ENCODE measurements around the gene KRTAP13-2. TPM values are rescaled to one million over a fixed set of nuclear protein-coding genes. Genes with fewer than 3 reads are reported as not detected.

KRTAP13-2 gene
- total and polyA plus RNA-seq, 2 of the 4 experiments (the other 2 are of a cell fraction) = not detected

GRCh38 chr21:30332681-30333080 lies 39.4 kb downstream of the KRTAP13-2 start:
- no CpG with 5 or more reads among the region's 2 CpGs for WGBS, 2 experiments (ENCODE audit: extremely low coverage in 2 of 2, insufficient read length in 1 of 2)

More at GRCh38 chr21:30332681-30333080, 39.4 kb downstream of the KRTAP13-2 start:
- Histone ChIP-seq H2AK9ac (replicated peaks; ENCODE audit: low read depth, low read length, poor library complexity) (no peak overlapping the region), H3K79me1 (ENCODE audit: low read depth in 1 of 2, low read length in 2 of 2) (no peaks in the 10 kb centered on the region), H2AK5ac (ENCODE audit: low read depth, low read length) (no peak overlapping the region), H3K9me1 (ENCODE audit: insufficient read depth, low read length) (no peaks in the 10 kb centered on the region), H3K4me2 (ENCODE audit: low read depth, low read length) (no peak overlapping the region), H3K36me3 (ENCODE audit: control insufficient read depth, insufficient read depth, low read length) (no peaks in the 10 kb centered on the region), H2BK120ac (ENCODE audit: low read depth, low read length) (no peak overlapping the region), H3K9ac (ENCODE audit: low read depth, low read length) (no peak overlapping the region), H3K18ac (ENCODE audit: low read depth, low read length) (no peak overlapping the region), H3K56ac (ENCODE audit: extremely low read depth, insufficient read depth, low read length) (no peak overlapping the region), H2BK5ac (ENCODE audit: low read depth, low read length, poor library complexity, severe bottlenecking) (no peak overlapping the region), H3K27me3 (ENCODE audit: control insufficient read depth, insufficient read depth, low read length) (no peaks in the 10 kb centered on the region), H3K4me3 (ENCODE audit: insufficient read depth, low read depth, low read length) (no peak overlapping the region), H4K91ac (ENCODE audit: insufficient read depth, low read depth, low read length) (no peak overlapping the region), H2BK15ac (ENCODE audit: low read depth, low read length) (no peak overlapping the region), H3K4me1 (ENCODE audit: control insufficient read depth, insufficient read depth, low read length) (no peaks in the 10 kb centered on the region), H4K8ac (ENCODE audit: low read depth in 2 of 2, low read length in 2 of 2) (no peak overlapping the region), H3K4ac (ENCODE audit: low read depth, low read length) (no peak overlapping the region), H2BK20ac (ENCODE audit: low read depth, low read length) (no peak overlapping the region), H4K20me1 (ENCODE audit: insufficient read depth, low read length) (no peaks in the 10 kb centered on the region), H4K5ac (ENCODE audit: low read depth, low read length) (no peak overlapping the region), H2AFZ (replicated peaks; ENCODE audit: low read length, poor library complexity) (no peak overlapping the region), H3K9me3 (ENCODE audit: control insufficient read depth, insufficient read depth, low read length) (peaks cover 18% of the 10 kb centered on the region), H3K27ac (ENCODE audit: insufficient read depth, low read length) (no peak overlapping the region), H3K14ac (replicated peaks; ENCODE audit: low read depth, low read length) (no peak overlapping the region), H3K23ac (ENCODE audit: low read depth, low read length) (no peak overlapping the region)
- DNase-seq = no peak
- no TSS peak for BruUV-seq (replicated peaks)
- ChIA-PET POLR2A (ENCODE audit: unreplicated experiment) (no interaction called here), CTCF (interaction anchor here (0.6 kb wide), 1 partner anchor 8 kb away, joined by 7 read pairs; no protein-coding TSS in a partner anchor)
- in situ Hi-C loops (cut with MboI; ENCODE audit: low sequenced_read_pairs) = no loop called here
- ATAC-seq (ENCODE audit: low read depth) = no peak
- dilution Hi-C loops (cut with HindIII; ENCODE audit: low sequenced_read_pairs, unreplicated experiment) = no loop called here
- intact Hi-C loops (cut with micrococcal nuclease) = no loop called here
- no peak for TF ChIP-seq FOS (IDR thresholded peaks at IDR 0.05; ENCODE audit: low read depth, low read length)
- no peak for TF ChIP-seq POLR2A (IDR thresholded peaks at IDR 0.05; ENCODE audit: low read depth, low read length)
- TF ChIP-seq RCOR1 (IDR thresholded peaks at IDR 0.05; ENCODE audit: insufficient replicate concordance, low read length) = no peak
- TF ChIP-seq RFX5 (IDR thresholded peaks at IDR 0.05; ENCODE audit: low read depth, low read length) = no peak
- TF ChIP-seq NFE2L2 (IDR thresholded peaks at IDR 0.05; ENCODE audit: low read depth, low read length) = no peak

Measured in IMR-90 (cell line).